Panc1 (cell line): ENCODE data around the gene AP5Z1.

Experiments used
- CTCF ChIP-seq: fragments of 450-650 bp; IDR thresholded peaks from 2 replicates; pipeline ENCODE4 v1.5.1; 2017; ENCODE audit warnings: mild to moderate bottlenecking
- POLR2AphosphoS5 ChIP-seq: IDR thresholded peaks from 2 replicates; pipeline ENCODE4 v1.6.1; 2012; ENCODE audit warnings: mild to moderate bottlenecking, low read depth, low read length, moderate library complexity
- REST ChIP-seq, 2 experiments: IDR thresholded peaks; 2 replicates each; pipeline ENCODE4 v1.6.1; 2011 to 2012; ENCODE audit warnings: low read depth in 2 of 2, control low read depth in 1 of 2, low read length in 1 of 2, mild to moderate bottlenecking in 1 of 2, moderate library complexity in 1 of 2; ENCODE audit not compliant: insufficient read depth in 1 of 2
- SIN3A ChIP-seq: IDR thresholded peaks from 2 replicates; pipeline ENCODE4 v1.6.1; 2012; ENCODE audit warnings: low read depth, mild to moderate bottlenecking, low read length, moderate library complexity, borderline replicate concordance; ENCODE audit not compliant: insufficient read depth
- TCF7L2 ChIP-seq: IDR thresholded peaks from 2 replicates; pipeline ENCODE4 v1.6.1; 2011; ENCODE audit warnings: mild to moderate bottlenecking, low read depth, low read length, inconsistent platforms

DNA sequence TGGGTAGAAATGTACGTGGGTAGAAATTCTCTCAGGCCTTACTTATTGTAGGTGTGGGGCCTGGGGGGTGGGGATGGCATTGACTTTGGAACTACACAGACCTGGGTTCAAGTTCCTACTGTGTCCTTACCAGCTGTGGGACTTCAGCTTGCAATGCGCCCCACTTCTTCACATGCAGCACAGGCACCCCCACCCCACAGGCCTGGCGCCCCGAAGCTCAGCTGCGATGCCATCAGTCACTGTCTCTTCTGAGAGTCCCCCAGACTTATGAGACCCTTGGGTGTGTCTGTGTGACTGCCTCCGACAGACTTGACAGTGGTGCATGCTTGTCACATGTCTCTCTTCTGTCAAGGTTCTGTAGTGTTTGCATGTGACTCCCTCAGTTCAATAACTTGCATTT, 3.1 kb upstream of the AP5Z1 start:
- no peak for TF ChIP-seq CTCF
- no peak for TF ChIP-seq POLR2AphosphoS5
- TF ChIP-seq TCF7L2, result no peak
- TF ChIP-seq REST (IDR thresholded peaks at IDR 0.05; ENCODE audit: insufficient read depth in 1 of 2, low read depth in 2 of 2, low read length in 1 of 2), result no peak
- no peak for TF ChIP-seq SIN3A
